ENCODE results near the gene NFKB1. TPM values are rescaled to one million over a fixed set of nuclear protein-coding genes. Genes with fewer than 3 reads are reported as not detected.

The NFKB1 gene
- polyA plus RNA-seq, 1 donor (not counting 4 experiments of a cell fraction or from before 2014, with no cell fraction given), result 21.8 TPM

DNA sequence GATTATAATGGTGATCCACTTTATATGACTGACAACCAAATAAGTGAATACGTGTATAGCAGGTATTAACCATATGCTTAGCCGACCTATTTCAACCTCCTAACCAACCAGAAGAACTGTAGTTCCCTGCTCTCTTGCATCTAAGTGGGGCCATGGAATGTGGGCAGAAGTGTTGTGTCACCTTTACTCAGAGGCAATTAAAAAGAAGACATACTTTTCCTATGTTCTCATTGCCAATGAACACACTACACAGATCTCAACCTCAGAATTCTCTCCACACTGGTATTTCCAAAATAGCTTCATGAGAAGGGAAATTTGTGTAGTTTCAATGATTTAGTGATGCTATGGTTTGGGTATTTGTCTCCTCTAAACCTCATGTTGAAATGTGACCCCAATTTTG is 3.2 kb upstream of the NFKB1 start:
- DNase-seq (ENCODE audit: low read depth, low spot score) (no peak), FAIRE-seq (peak; percentile 52)
- H3K4me1 ChIP-seq (ENCODE audit: control insufficient read depth, extremely low read depth, insufficient read depth, low read length), result peaks cover 17% of the 10 kb centered on the region
- no peak overlapping the region for H2AFZ ChIP-seq (ENCODE audit: control insufficient read depth, low read length)
- no peak overlapping the region for H3K4me2 ChIP-seq (ENCODE audit: control insufficient read depth, extremely low read depth, insufficient read depth, low read depth, low read length)
- H3K4me3 ChIP-seq (ENCODE audit: control insufficient read depth in 2 of 3, extremely low read depth in 1 of 3, insufficient read depth in 2 of 3, low read depth in 1 of 3, low read length in 3 of 3), result no peak overlapping the region
- dilution Hi-C loops (cut with MboI; ENCODE audit: extremely low pct_ligation_motif_present, low sequenced_read_pairs), result no loop called here
- H3K79me2 ChIP-seq (ENCODE audit: control insufficient read depth, insufficient read depth, low read length), result peaks cover 12% of the 10 kb centered on the region
- H4K20me1 ChIP-seq (ENCODE audit: control insufficient read depth, extremely low read depth, insufficient read depth, low read length), result no peaks in the 10 kb centered on the region
- no peaks in the 10 kb centered on the region for H3K9me3 ChIP-seq (ENCODE audit: control insufficient read depth, low read depth, low read length)
- TF ChIP-seq EZH2 (IDR thresholded peaks at IDR 0.05; ENCODE audit: low read length), result no peak
- TF ChIP-seq, protein P1, sequence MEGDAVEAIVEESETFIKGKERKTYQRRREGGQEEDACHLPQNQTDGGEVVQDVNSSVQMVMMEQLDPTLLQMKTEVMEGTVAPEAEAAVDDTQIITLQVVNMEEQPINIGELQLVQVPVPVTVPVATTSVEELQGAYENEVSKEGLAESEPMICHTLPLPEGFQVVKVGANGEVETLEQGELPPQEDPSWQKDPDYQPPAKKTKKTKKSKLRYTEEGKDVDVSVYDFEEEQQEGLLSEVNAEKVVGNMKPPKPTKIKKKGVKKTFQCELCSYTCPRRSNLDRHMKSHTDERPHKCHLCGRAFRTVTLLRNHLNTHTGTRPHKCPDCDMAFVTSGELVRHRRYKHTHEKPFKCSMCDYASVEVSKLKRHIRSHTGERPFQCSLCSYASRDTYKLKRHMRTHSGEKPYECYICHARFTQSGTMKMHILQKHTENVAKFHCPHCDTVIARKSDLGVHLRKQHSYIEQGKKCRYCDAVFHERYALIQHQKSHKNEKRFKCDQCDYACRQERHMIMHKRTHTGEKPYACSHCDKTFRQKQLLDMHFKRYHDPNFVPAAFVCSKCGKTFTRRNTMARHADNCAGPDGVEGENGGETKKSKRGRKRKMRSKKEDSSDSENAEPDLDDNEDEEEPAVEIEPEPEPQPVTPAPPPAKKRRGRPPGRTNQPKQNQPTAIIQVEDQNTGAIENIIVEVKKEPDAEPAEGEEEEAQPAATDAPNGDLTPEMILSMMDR (optimal IDR thresholded peaks at IDR 0.05 in 1 of 3, IDR thresholded peaks at IDR 0.05 in 1 of 3, conservative IDR thresholded peaks at IDR 0.05 in 1 of 3; ENCODE audit: extremely low read depth in 1 of 3, insufficient read depth in 2 of 3, low read length in 3 of 3), result no peak
- no peaks in the 10 kb centered on the region for H3K36me3 ChIP-seq (ENCODE audit: control insufficient read depth in 2 of 2, extremely low read depth in 1 of 2, insufficient read depth in 2 of 2, low read length in 2 of 2)
- H3K9me1 ChIP-seq (ENCODE audit: control insufficient read depth, extremely low read depth, insufficient read depth, low read length), result no peaks in the 10 kb centered on the region
- H3K9ac ChIP-seq (ENCODE audit: control insufficient read depth, extremely low read depth, insufficient read depth, low read length), result no peak overlapping the region
- H3K27me3 ChIP-seq (ENCODE audit: control insufficient read depth, extremely low read depth, insufficient read depth, low read length), result no peaks in the 10 kb centered on the region
- no peak overlapping the region for H3K27ac ChIP-seq (ENCODE audit: control insufficient read depth, insufficient read depth, low read length)

DNA sequence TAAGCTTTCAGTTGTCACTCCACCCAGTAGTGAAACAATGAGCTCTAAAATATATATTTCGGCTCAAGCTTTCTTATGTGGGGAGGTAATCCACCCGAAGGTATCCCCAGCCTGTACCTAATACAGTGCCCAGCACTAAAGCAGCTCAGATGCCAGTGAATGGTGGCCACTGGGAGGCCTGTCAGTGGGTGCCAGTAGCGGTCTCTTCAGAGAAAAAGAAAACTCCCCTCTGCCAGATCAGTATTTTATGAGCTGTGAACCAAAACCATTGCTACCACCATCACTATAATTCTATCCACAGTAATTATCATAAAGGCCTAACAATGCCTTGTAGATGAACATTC is 835 bp upstream of the NFKB1 start:
- peak overlapping the region; percentile 97 for H3K9ac ChIP-seq (ENCODE audit: control insufficient read depth, extremely low read depth, insufficient read depth, low read length)
- H3K27ac ChIP-seq (ENCODE audit: control insufficient read depth, insufficient read depth, low read length), result peak overlapping the region; percentile 97
- H3K79me2 ChIP-seq (ENCODE audit: control insufficient read depth, insufficient read depth, low read length), result peaks cover 36% of the 10 kb centered on the region
- TF ChIP-seq, protein P1 (optimal IDR thresholded peaks at IDR 0.05 in 1 of 3, IDR thresholded peaks at IDR 0.05 in 1 of 3, conservative IDR thresholded peaks at IDR 0.05 in 1 of 3; ENCODE audit: extremely low read depth in 1 of 3, insufficient read depth in 2 of 3, low read length in 3 of 3), result peak in 1 of 3 experiments; percentile 16
- no peak for TF ChIP-seq EZH2 (IDR thresholded peaks at IDR 0.05; ENCODE audit: low read length)
- no peak for FAIRE-seq
- peaks cover 28% of the 10 kb centered on the region for H3K4me1 ChIP-seq (ENCODE audit: control insufficient read depth, extremely low read depth, insufficient read depth, low read length)
- no peaks in the 10 kb centered on the region for H3K9me1 ChIP-seq (ENCODE audit: control insufficient read depth, extremely low read depth, insufficient read depth, low read length)
- H4K20me1 ChIP-seq (ENCODE audit: control insufficient read depth, extremely low read depth, insufficient read depth, low read length), result no peaks in the 10 kb centered on the region
- no peaks in the 10 kb centered on the region for H3K27me3 ChIP-seq (ENCODE audit: control insufficient read depth, extremely low read depth, insufficient read depth, low read length)
- H3K4me2 ChIP-seq (ENCODE audit: control insufficient read depth, extremely low read depth, insufficient read depth, low read depth, low read length), result peak overlapping the region; percentile 74
- H3K36me3 ChIP-seq (ENCODE audit: control insufficient read depth in 2 of 2, extremely low read depth in 1 of 2, insufficient read depth in 2 of 2, low read length in 2 of 2), result no peaks in the 10 kb centered on the region
- H2AFZ ChIP-seq (ENCODE audit: control insufficient read depth, low read length), result no peak overlapping the region
- no peaks in the 10 kb centered on the region for H3K9me3 ChIP-seq (ENCODE audit: control insufficient read depth, low read depth, low read length)
- no peak for DNase-seq (ENCODE audit: low read depth, low spot score)
- dilution Hi-C loops (cut with MboI; ENCODE audit: extremely low pct_ligation_motif_present, low sequenced_read_pairs), result no loop called here
- H3K4me3 ChIP-seq (ENCODE audit: control insufficient read depth in 2 of 3, extremely low read depth in 1 of 3, insufficient read depth in 2 of 3, low read depth in 1 of 3, low read length in 3 of 3), result peak overlapping the region; percentile 38 to 92 (median 57)

Data from keratinocyte (primary cell).